ENCODE results near the gene TYR.
"Not testable (repeated sequence)": the region's sequence is repeated elsewhere in the genome, so short reads cannot be mapped to it uniquely, and the experiment has no call there.

The TYR gene

DNA sequence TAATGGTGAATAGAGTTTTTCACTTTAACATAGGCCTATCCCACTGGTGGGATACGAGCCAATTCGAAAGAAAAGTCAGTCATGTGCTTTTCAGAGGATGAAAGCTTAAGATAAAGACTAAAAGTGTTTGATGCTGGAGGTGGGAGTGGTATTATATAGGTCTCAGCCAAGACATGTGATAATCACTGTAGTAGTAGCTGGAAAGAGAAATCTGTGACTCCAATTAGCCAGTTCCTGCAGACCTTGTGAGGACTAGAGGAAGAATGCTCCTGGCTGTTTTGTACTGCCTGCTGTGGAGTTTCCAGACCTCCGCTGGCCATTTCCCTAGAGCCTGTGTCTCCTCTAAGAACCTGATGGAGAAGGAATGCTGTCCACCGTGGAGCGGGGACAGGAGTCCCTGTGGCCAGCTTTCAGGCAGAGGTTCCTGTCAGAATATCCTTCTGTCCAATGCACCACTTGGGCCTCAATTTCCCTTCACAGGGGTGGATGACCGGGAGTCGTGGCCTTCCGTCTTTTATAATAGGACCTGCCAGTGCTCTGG is at the start of gene TYR:
TSS of gene TYR (plus strand) at position 185 of the 541 bp plus-strand sequence. CDS start at position 264, 79 bp downstream.
- no peak for DNase-seq

- DNase-seq: no peak
Measured at GRCh38 chr11:89136606-89137005, 41.1 kb upstream of the TYR start.

GRCh38 chr11:89147229-89147628 is 30.4 kb upstream of the TYR start:
- DNase-seq: no peak

- no peak for DNase-seq
Measured at GRCh38 chr11:89159974-89160373, 17.7 kb upstream of the TYR start.

GRCh38 chr11:89161949-89162348 is 15.7 kb upstream of the TYR start:
- no peak for DNase-seq

- no peak for DNase-seq
Measured at GRCh38 chr11:89163686-89164085, 14.0 kb upstream of the TYR start.

DNA sequence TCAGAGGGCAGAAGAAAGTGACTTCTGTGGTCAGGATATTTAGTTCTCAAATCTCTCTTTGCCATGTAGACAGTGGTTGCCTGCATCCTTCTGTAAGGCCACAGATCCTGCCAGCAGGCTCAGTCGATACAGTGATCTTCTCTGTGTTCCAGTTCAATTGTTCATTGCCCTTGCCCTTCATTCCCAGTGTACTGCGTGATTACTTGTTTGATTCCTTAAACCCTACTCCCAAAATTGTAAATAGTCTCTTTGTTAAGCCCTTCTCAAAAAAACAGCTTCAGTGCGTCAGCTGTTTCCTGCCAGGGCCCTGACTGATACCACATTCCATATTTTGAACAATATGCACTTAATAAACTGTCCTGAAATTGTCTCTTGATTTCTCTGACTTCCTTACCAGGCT is 9.3 kb upstream of the TYR start:
- no peak for DNase-seq

GRCh38 chr11:89175796-89176195 is 1.9 kb upstream of the TYR start:
- no peak for DNase-seq

DNA sequence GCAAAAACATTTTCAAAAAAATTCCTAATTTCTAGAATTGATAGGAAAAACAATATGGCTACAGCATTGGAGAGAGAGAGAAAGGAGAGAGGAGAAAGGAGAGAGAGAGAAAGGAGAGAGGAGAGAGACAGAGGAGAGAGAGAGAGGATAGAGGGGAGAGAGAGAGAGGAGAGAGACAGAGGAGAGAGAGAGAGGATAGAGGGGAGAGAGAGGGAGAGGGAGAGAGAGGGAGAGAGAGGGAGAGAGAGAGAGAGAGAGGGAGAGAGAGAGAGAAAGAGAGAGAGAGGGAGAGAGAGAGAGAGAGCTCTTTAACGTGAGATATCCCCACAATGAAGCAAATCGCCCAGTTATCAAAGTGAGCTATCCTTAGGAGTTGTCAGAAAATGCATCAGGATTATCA is 737 bp upstream of the TYR start:
- DNase-seq: no peak

DNA sequence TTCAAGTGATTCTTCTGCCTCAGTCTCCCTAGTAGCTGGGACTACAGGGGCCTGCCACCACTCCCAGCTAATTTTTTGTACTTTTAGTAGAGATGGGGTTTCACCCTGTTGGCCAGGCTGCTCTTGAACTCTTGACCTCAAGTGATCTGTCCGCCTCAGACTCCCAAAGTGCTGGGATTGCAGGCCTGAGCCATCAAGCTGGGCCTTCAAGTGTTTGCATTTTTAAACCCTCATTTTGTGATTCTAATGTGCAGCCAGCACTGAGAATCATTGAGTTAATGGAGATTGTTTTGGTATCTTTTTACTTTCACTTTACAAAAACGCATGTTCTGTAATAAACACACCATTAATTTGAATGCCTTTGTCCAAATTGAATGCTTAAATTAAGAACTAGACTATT is 3.4 kb downstream of the TYR start:
- DNase-seq: no peak

DNA sequence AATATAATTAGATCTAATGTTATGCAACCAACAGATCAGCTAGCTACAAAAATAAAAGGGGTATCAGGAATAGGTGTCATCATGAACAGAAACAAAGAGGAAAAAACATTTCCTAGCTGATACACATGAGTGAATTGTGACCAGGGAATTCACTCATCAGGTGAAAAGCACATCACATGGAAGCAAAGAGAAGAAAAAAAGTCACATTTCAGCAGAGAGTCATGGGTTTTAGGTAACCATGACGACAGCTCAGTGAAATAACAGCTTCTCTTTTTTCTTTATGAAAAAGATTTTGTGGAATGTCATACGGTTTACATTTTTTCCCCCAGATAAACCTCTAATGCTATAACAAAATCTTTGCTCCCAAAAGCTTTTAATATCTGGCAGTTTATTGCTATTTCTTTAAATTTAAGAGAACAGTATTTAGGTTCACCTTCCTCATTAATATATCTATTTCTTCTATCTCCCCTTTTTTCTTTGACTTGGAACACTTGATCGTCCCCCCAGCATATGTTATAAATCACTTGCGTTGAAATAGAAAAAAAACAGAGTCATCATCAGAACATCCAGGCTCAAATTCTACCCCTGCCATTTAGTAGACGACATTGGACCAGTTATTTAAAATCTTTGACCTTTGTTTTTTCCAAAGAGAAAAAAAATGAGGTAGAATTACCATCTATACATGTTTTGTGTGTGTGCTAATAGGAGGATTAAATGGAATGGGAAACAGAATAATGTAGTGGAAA is 5.3 kb downstream of the TYR start:
- DNase-seq: no peak

GRCh38 chr11:89184021-89184420 is 6.3 kb downstream of the TYR start:
- no peak for DNase-seq

DNA sequence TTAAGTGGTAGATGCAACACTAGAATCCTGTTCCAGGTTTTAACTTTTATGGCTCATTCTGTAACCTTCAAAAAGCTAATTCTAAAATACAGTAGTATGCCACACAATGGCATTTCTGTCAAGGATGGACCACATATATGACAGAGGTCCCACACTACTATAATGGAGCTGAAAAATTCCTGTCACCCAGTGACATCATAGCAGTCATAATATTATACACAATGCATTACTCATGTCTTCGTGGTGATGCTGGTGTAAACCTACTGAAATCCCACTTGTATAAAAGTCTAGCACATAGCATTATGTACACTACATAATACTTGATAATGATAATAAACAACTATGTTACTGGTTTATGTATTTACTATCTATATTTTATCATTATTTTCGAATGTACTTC is 12.1 kb downstream of the TYR start:
- DNase-seq: no peak

DNA sequence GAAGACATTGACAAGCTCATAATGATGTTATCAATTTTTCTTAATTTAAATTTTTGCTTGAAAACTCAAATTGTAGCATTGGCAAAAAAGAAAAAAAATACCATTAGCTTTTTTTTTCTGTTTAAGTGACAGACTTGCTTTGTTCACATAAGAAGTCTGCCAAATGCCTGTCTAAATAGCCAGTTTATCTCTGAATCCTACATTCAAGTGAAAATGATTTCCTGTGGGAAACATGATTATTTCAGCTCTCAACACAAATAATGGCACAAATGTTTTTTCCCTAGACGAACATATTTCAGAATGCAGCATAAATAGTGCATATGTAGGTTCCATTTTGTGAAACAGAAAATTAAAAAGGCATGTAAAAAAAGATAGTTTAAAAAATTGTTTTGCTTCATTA is 23.5 kb downstream of the TYR start:
- no peak for DNase-seq

DNA sequence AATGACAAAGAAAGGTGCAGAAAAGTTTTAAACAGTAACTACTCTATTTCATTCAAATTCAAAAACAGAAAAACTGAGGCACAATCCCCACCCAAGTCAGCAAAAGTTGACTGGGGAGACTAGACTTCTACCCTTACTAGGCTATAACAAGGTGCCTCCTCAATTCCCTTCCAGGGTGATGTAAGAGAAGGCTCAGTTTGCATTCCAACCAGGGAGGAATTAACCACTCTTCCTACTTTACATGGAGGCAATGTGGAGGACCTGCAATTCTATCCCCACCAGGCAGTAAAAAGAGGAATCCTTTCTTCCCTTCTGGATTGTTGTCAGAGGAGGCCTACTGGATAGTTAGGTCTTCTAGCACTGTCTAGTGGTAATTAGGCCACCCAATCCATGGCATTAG is 26.1 kb downstream of the TYR start:
- no peak for DNase-seq

DNA sequence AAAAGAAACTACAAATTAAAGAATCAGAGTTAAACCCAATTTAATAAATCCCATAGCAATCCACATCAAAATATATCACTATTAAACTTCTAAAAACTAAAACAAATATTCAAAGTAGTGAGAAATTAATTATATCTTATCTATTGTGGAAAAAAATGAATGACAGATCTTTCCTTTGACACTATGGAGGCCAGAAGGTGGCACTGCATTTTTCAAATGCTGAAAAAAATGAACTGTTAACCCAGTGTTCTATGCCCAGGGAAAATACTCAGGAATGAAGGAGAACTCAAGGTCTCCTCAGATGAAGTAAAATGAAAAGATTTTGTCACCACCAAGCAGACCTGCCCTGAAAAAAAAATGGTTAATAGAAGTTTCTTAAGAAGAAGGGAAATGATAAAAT is 27.7 kb downstream of the TYR start:
- no peak for DNase-seq

- DNase-seq: no peak
Measured at GRCh38 chr11:89220684-89221339, 43.1 kb downstream of the TYR start.

GRCh38 chr11:89235083-89235482 is 57.4 kb downstream of the TYR start:
- DNase-seq: no peak

DNA sequence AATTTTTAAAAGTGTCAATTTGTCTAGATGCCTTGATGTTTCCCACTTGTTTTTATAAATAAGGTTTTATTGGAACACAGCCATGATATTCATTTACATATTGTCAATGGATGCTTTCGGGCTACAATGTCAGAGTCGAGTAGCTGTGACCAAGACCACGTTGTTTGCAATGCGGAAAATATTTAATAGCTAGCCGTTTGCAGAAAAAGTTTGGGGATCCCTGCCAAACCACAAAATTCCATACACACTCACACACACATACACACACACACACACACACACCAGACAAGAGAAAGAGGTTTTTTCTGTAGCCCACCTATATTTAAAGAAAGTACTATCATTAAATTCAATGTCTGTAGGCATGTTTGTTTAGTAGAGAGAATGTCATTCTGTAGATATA is 58.3 kb downstream of the TYR start:
- DNase-seq: no peak

GRCh38 chr11:89247007-89247406 is 69.3 kb downstream of the TYR start:
- DNase-seq: not testable (repeated sequence)

DNA sequence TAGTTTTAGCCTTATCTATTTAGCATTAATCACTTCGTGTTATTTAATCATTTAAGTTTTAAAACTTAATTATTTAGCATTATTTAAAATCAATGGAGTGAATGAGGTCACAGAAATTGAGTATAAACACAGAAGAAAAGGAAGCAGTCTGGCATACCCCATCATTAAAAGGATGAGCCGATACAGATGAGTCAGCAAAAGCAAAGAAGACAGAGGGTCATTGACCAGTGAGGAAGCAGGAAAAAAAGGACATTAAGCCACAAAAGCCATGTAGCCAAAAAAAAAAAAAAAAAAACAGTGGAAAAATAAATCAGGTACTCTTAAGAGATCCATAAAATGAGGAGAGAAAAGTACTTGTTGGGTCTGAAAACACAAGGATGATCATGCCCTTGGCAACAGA is 71.5 kb downstream of the TYR start:
- no peak for DNase-seq

DNA sequence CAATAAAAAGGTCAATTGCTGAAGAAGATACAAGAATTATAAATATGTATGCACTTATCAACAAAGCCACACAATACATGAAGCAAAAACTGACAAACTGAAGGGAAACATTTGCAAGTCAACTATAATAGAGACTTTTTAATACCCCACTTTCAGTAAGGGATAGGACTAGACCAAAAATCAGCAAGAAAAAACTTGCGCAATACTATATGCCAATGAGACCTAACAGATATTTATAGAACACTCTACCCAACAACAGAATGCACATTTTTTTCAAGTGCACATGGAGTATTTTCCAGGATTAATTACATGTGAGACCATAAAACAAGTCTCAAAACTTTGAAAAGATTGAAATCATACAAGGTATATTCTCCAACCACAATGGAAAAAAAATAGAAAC is 83.8 kb downstream of the TYR start:
- DNase-seq: not testable (repeated sequence)

DNA sequence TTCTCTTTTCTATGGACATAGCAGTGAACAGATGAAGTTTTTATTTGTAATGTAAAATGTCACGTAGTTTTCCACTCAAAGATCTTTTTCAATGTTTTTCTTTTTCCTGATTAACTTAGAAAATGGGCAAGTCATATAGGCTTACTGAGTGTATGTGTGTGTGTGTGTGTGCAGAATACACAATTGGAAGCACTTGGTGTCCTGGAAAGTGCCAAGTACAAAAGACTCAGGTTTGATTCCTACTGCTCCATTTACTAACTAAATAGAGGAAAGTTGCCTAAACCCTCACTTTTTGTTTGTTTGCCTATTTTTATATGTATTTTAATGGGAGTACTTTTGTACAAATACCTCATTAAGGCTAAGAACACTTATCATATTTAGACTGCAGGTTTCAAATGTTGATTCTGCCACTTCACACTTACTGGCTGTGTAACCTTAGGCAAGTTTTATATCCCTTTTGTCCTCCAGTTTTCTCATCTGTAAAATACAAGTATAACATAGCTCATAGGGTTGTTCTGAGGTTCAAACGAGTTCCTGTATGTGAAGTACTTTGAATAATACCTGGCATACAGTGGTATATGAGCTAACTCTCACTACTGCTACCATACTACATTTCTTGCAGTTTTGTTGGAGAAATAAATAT is 90.1 kb downstream of the TYR start:
- DNase-seq: no peak

- not testable (repeated sequence) for DNase-seq
Measured at GRCh38 chr11:89272540-89273088, 94.9 kb downstream of the TYR start.
